Thymus (tissue), 11 donors: ENCODE measurements around the gene CALHM5. TPM values are rescaled to one million over a fixed set of nuclear protein-coding genes. Genes with fewer than 3 reads are reported as not detected.
"Not testable (repeated sequence)": the region's sequence is repeated elsewhere in the genome, so short reads cannot be mapped to it uniquely, and the experiment has no call there.

Experiments
- DNase-seq, 9 donors: peaks; one replicate each; pipeline ENCODE4 v3.0.0-alpha.2; 2013; ENCODE audit warnings: low spot score in 9 of 9, low read depth in 6 of 9, missing footprints in 1 of 9
- H3K27ac ChIP-seq, 2 donors: one replicate each; pipeline ENCODE4 v1.5.1; 2013; ENCODE audit warnings: control low read depth in 1 of 2, low read depth in 1 of 2, low read length in 1 of 2, mild to moderate bottlenecking in 1 of 2, moderate library complexity in 1 of 2
- H3K27me3 ChIP-seq, 2 donors: one replicate each; pipeline ENCODE4 v1.5.1; 2013; ENCODE audit warnings: low read length in 1 of 2; ENCODE audit not compliant: control insufficient read depth in 2 of 2, insufficient read depth in 1 of 2
- H3K36me3 ChIP-seq, 2 donors: one replicate each; pipeline ENCODE4 v1.5.1; 2013; ENCODE audit warnings: low read length in 1 of 2, mild to moderate bottlenecking in 1 of 2, moderate library complexity in 1 of 2; ENCODE audit not compliant: control insufficient read depth in 2 of 2, insufficient read depth in 2 of 2
- H3K4me1 ChIP-seq, 2 donors: one replicate each; pipeline ENCODE4 v1.5.1; 2013; ENCODE audit warnings: low read length in 2 of 2; ENCODE audit not compliant: control insufficient read depth in 2 of 2, insufficient read depth in 2 of 2
- H3K4me3 ChIP-seq, 2 donors: one replicate each; pipeline ENCODE4 v1.5.1; 2013; ENCODE audit warnings: low read length in 2 of 2, control low read depth in 1 of 2, mild to moderate bottlenecking in 1 of 2
- H3K9me3 ChIP-seq, 2 donors: one replicate each; pipeline ENCODE4 v1.5.1; 2013; ENCODE audit warnings: low read length in 1 of 2, mild to moderate bottlenecking in 1 of 2; ENCODE audit not compliant: control insufficient read depth in 2 of 2, insufficient read depth in 1 of 2
- WGBS: extraction: QIAGEN DNeasy Blood & Tissue Kit; methylation state at CpG from one replicate; pipeline ENCODE4 v1.1.7; 2013; 5-methylcytosine and 5-hydroxymethylcytosine counted together
- polyA plus RNA-seq: library from polyadenylated mRNA; stranded (reverse); fragments of 200-250 nt; gene quantifications from one replicate; pipeline ENCODE4 v1.2.3, GENCODE V29; 2013
- total RNA-seq: library from RNA; stranded (reverse); fragments of 120-200 nt; gene quantifications from one replicate; pipeline ENCODE4 v1.2.4, GENCODE V29; 2013
- donor health status: healthy.

CALHM5 gene
- total and polyA plus RNA-seq, 2 donors: 0.33 to 0.62 TPM

- Histone ChIP-seq H3K4me1 (peaks cover 0 to 5% of the 10 kb centered on the region in 2 donors), H3K27ac (no peak overlapping the region), H3K4me3 (no peak overlapping the region), H3K27me3 (no peaks in the 10 kb centered on the region), H3K9me3 (no peaks in the 10 kb centered on the region), H3K36me3 (no peaks in the 10 kb centered on the region)
- DNase-seq: no peak
- 99% methylated on average over 3 of the region's 3 CpGs for WGBS
Observed at GRCh38 chr6:116472706-116473105, 38.7 kb upstream of the CALHM5 start.

GRCh38 chr6:116475141-116475540 is 36.3 kb upstream of the CALHM5 start:
- Histone ChIP-seq H3K27ac (no peak overlapping the region), H3K9me3 (no peaks in the 10 kb centered on the region), H3K4me3 (no peak overlapping the region), H3K4me1 (peaks cover 0 to 5% of the 10 kb centered on the region in 2 donors), H3K27me3 (no peaks in the 10 kb centered on the region), H3K36me3 (no peaks in the 10 kb centered on the region)
- no peak for DNase-seq
- WGBS: 14% methylated on average over 1 of the region's 1 CpG

DNA sequence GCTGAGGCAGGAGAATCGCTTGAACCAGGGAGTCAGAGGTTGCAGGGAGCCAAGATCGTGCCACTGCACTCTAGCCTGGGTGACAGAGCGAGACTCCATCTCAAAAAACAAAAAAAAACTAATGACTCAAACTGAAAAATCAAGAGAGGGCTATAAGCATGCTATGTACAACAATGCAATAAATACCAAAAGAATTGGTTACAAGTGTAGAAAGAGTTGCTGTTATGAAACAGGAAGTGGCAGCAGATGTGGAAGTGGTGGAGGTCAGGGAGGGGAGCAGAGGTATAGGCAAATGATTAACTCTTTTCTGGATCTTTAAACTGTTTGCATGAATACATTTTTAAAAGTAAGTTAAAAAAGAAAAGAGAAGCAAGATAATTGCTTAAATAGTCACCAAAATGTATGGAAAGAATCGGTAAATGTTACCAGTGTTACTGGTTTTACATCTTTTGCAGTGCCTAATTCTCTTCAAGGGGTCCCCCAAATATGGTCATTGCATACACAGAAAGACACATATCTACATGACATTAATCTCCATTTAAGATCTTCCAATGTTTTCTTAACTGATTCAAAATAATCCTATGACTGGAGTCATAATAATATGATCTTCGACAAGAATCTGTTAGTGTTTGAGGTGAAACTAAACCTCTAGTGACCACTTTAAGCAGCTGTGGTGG is 35.3 kb upstream of the CALHM5 start:
- Histone ChIP-seq H3K27ac (no peak overlapping the region), H3K4me1 (peaks cover 0 to 5% of the 10 kb centered on the region in 2 donors), H3K4me3 (no peak overlapping the region), H3K9me3 (no peaks in the 10 kb centered on the region), H3K36me3 (no peaks in the 10 kb centered on the region), H3K27me3 (no peaks in the 10 kb centered on the region)
- WGBS: 28% methylated on average over 5 of the region's 5 CpGs
- peak in 2 of 9 donors; percentile 24 to 57 for DNase-seq

DNA sequence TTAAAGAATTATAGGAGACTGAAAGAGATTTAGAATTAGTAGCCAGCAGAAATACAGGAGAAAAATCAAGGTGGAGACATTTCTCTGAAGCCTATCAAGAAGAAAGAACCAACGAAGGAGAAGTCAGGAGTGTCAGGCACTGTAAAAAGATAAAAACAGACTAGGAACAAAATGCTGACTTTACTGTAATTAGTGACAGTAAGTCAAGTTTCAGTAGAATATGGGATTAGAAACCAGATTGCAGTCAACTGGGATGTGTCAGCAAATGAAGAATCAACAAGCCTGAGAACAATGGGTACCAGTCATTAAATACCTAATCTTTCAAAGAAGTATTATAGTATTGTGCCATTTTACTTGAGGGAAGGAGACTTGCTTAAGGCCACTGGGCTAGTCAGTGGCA is 28.7 kb upstream of the CALHM5 start:
- 92% methylated on average over 1 of the region's 1 CpG for WGBS
- Histone ChIP-seq H3K9me3 (no peaks in the 10 kb centered on the region), H3K4me3 (no peak overlapping the region), H3K4me1 (no peaks in the 10 kb centered on the region), H3K27ac (no peak overlapping the region), H3K27me3 (no peaks in the 10 kb centered on the region), H3K36me3 (no peaks in the 10 kb centered on the region)
- DNase-seq: no peak

DNA sequence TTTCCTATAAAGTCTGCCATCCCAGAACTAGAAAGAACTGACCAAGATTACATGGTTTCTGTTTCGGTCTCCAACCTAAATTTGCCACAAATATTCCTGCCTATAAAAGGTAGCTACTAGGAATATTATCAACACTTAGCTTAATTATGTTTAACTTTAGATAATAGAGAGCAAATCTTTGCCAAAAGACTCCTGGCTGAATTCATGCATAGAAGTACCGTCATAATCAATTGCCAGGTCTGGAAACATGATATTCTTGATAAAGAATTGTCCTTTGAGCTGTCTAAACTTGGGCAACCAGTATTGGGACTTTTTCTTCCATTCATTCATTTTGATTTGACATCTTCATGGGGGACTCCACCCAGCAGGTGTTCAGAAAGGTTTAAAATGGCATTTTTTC is 27.8 kb upstream of the CALHM5 start:
- Histone ChIP-seq H3K27me3 (no peaks in the 10 kb centered on the region), H3K4me3 (no peak overlapping the region), H3K9me3 (no peaks in the 10 kb centered on the region), H3K27ac (no peak overlapping the region), H3K36me3 (no peaks in the 10 kb centered on the region), H3K4me1 (no peaks in the 10 kb centered on the region)
- DNase-seq: no peak
- WGBS: 92% methylated on average over 2 of the region's 2 CpGs

DNA sequence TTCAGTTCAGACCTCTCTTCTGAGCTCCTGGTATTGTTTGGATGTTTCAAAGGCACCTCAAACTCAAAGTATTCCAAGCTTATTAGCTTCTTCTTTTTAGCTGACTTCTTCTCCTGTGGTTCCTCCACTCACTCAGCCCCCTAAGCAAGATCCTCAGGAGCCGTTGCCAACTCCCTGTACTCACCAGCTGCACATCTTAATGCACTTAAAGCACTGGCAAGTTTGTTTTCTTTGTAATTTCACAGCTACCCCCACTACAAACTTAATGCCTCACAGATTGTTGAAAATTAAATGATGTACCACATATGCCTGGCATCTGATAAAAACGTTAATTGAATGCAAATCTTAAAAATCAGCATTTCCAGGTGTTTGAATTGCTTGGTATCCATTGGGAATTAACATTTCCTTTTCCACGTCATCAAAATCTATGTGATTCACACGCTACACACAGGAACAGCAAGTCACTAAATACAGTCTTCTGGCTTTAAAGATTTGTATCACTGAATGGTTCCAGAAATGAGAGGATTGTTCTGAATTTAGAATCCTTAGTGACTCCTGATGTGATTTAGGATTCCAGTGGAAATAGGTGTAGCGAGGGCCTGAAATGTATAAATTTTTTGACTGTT is 25.8 kb upstream of the CALHM5 start:
- DNase-seq: no peak
- H3K4me1 ChIP-seq: no peaks in the 10 kb centered on the region
- WGBS: 92% methylated on average over 5 of the region's 5 CpGs

GRCh38 chr6:116491610-116492330 is 19.7 kb upstream of the CALHM5 start:
- Histone ChIP-seq H3K4me1 (no peaks in the 10 kb centered on the region), H3K36me3 (no peaks in the 10 kb centered on the region), H3K27me3 (no peaks in the 10 kb centered on the region), H3K9me3 (no peaks in the 10 kb centered on the region), H3K4me3 (no peak overlapping the region), H3K27ac (no peak overlapping the region)
- no peak for DNase-seq
- 97% methylated on average over 1 of the region's 1 CpG for WGBS

More for the DNA sequence above, 25.8 kb upstream of the CALHM5 start:
- no peaks in the 10 kb centered on the region for H3K36me3 ChIP-seq
- no peak overlapping the region for H3K27ac ChIP-seq
- no peak overlapping the region for H3K4me3 ChIP-seq
- no peaks in the 10 kb centered on the region for H3K9me3 ChIP-seq
- H3K27me3 ChIP-seq: no peaks in the 10 kb centered on the region

- H3K4me1 ChIP-seq: no peaks in the 10 kb centered on the region
- no peaks in the 10 kb centered on the region for H3K9me3 ChIP-seq
- no peak overlapping the region for H3K27ac ChIP-seq
- DNase-seq: no peak
- H3K4me3 ChIP-seq: no peak overlapping the region
- no peaks in the 10 kb centered on the region for H3K27me3 ChIP-seq
- no peaks in the 10 kb centered on the region for H3K36me3 ChIP-seq
- 87% methylated on average over 6 of the region's 6 CpGs for WGBS
Observed at GRCh38 chr6:116492331-116493067, 18.9 kb upstream of the CALHM5 start.

- not testable (repeated sequence) for H3K27ac ChIP-seq, H3K27me3 ChIP-seq, H3K36me3 ChIP-seq, H3K4me1 ChIP-seq, H3K4me3 ChIP-seq, H3K9me3 ChIP-seq, DNase-seq
- WGBS: 98% methylated on average over 1 of the region's 1 CpG
Observed at GRCh38 chr6:116495161-116495560, 16.3 kb upstream of the CALHM5 start.
